ENCODE results near the gene SPATA25. TPM values are rescaled to one million over a fixed set of nuclear protein-coding genes. Genes with fewer than 3 reads are reported as not detected.
"Not testable (repeated sequence)": the region's sequence is repeated elsewhere in the genome, so short reads cannot be mapped to it uniquely, and the experiment has no call there.

SPATA25 gene
- total RNA-seq, 1 donor from 2014 or later = 0.29 TPM

- DNase-seq (ENCODE audit: extremely low read depth, low read depth, low spot score) = no peak
These were observed 30.3 kb upstream of the SPATA25 start for GRCh38 chr20:45917790-45918141.

GRCh38 chr20:45913116-45913515 lies 25.7 kb upstream of the SPATA25 start:
- DNase-seq (ENCODE audit: extremely low read depth, low read depth, low spot score) = no peak

- no peak for DNase-seq (ENCODE audit: extremely low read depth, low read depth, low spot score)
These were observed 24.9 kb upstream of the SPATA25 start for GRCh38 chr20:45912344-45912682.

- no peak for DNase-seq (ENCODE audit: extremely low read depth, low read depth, low spot score)
These were observed 24.3 kb upstream of the SPATA25 start, which contains the start of gene PLTP for GRCh38 chr20:45911486-45912343. PLTP (minus strand) TSS chr20:45912155; CDS start chr20:45911452, 703 bp downstream.

GRCh38 chr20:45910670-45911485 lies 23.5 kb upstream of the SPATA25 start:
- DNase-seq (ENCODE audit: extremely low read depth, low read depth, low spot score) = peak; percentile 99

GRCh38 chr20:45909817-45910669 lies 22.6 kb upstream of the SPATA25 start:
- DNase-seq (ENCODE audit: extremely low read depth, low read depth, low spot score) = no peak

- DNase-seq (ENCODE audit: extremely low read depth, low read depth, low spot score) = no peak
These were observed 21.9 kb upstream of the SPATA25 start for GRCh38 chr20:45909336-45909808.

GRCh38 chr20:45908084-45908483 lies 20.7 kb upstream of the SPATA25 start:
- no peak for DNase-seq (ENCODE audit: extremely low read depth, low read depth, low spot score)

GRCh38 chr20:45907219-45907948 lies 20.0 kb upstream of the SPATA25 start:
- DNase-seq (ENCODE audit: extremely low read depth, low read depth, low spot score) = no peak

- DNase-seq (ENCODE audit: extremely low read depth, low read depth, low spot score) = no peak
These were observed 18.2 kb upstream of the SPATA25 start for GRCh38 chr20:45905505-45906079.

GRCh38 chr20:45904583-45905504 lies 17.4 kb upstream of the SPATA25 start:
- DNase-seq (ENCODE audit: extremely low read depth, low read depth, low spot score) = no peak

- no peak for DNase-seq (ENCODE audit: extremely low read depth, low read depth, low spot score)
These were observed 14.8 kb upstream of the SPATA25 start for GRCh38 chr20:45902199-45902701.

- not testable (repeated sequence) for DNase-seq (ENCODE audit: extremely low read depth, low read depth, low spot score)
These were observed 13.9 kb upstream of the SPATA25 start for GRCh38 chr20:45901332-45901731.

GRCh38 chr20:45899046-45899835 lies 11.8 kb upstream of the SPATA25 start:
- no peak for DNase-seq (ENCODE audit: extremely low read depth, low read depth, low spot score)

GRCh38 chr20:45898285-45898684 lies 10.9 kb upstream of the SPATA25 start:
- DNase-seq (ENCODE audit: extremely low read depth, low read depth, low spot score) = no peak

- DNase-seq (ENCODE audit: extremely low read depth, low read depth, low spot score) = no peak
These were observed 10.3 kb upstream of the SPATA25 start for GRCh38 chr20:45897692-45898091.

- no peak for DNase-seq (ENCODE audit: extremely low read depth, low read depth, low spot score)
These were observed 9.9 kb upstream of the SPATA25 start for GRCh38 chr20:45897289-45897688.
